ENCODE results near the gene DAPP1.

DNA sequence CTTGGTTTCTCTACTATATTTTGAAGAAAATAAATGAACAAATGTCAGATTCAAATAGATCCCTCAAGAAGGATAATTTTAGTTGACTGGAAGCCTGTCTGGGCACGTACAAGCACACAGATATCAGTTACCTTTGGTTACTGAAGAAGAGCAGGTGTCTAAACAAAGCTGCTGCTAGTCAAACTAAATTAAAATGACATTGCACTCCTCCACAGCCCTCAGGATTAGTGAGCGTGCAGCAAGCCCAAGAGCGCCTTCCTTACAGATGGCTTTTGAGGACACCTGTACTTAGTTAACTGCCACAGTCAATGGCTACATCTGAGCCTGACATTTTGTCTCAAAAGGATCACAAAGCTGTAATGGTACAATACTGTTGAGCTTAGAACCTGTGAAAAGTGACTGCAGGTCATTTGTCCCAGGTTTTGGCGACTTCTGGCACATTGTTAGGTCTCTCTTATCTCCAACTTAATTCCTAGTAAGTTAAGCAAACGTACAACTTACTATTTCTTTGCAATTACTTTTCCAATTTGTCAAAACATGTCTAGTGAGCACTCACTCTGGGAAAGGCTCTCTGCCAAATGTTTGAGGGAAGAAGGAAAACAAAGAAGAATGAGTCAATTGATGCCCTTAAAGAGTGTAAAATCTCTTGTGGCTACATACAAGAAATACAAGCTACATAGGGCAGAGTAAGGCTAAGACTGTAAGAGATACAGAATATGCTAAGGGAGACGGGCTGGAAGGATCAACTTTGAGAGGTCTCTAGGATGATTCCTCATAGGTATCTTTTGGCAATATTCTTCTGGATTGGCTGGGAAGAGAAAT is 25.6 kb upstream of the DAPP1 start:
- TF ChIP-seq CTCF (conservative IDR thresholded peaks at IDR 0.05; ENCODE audit: low read depth, low read length) = no peak
- TF ChIP-seq EZH2 (IDR thresholded peaks at IDR 0.05; ENCODE audit: borderline replicate concordance, low read depth, low read length, poor library complexity, severe bottlenecking) = no peak
